ENCODE measurements around the gene TMF1.

GRCh38 chr3:69092030-69092516 is 39.9 kb upstream of the TMF1 start:
- no peak for TF ChIP-seq CTCF (IDR thresholded peaks at IDR 0.05; ENCODE audit: low read depth, low read length, poor library complexity, severe bottlenecking)
- TF ChIP-seq EZH2phosphoT487 (IDR thresholded peaks at IDR 0.05; ENCODE audit: borderline replicate concordance, low read length) = no peak
